K562 (cell line): ENCODE measurements around the gene GNG7. TPM values are rescaled to one million over a fixed set of nuclear protein-coding genes. Genes with fewer than 3 reads are reported as not detected.

Experiments used
- CBX8 ChIP-seq: fragments of 200-600 bp; sonication (generic); IDR thresholded peaks from 2 replicates; pipeline ENCODE4 v1.6.1; 2012; ENCODE audit warnings: borderline replicate concordance, mixed run types, low read depth, mild to moderate bottlenecking, moderate library complexity, mixed read lengths, low read length, control low read depth, inconsistent platforms; ENCODE audit not compliant: poor library complexity, severe bottlenecking; ENCODE audit errors: extremely low read depth
- CHAMP1 ChIP-seq: fragments of 450-650 bp; IDR thresholded peaks from 2 replicates; pipeline ENCODE4 v1.6.1; 2016; ENCODE audit warnings: mild to moderate bottlenecking
- CREBBP ChIP-seq: IDR thresholded peaks from one replicate; pipeline ENCODE4 v1.6.1; 2012; ENCODE audit warnings: low read depth, mild to moderate bottlenecking, control low read depth, inconsistent platforms, low read length
- CTCF ChIP-seq, 3 experiments: IDR thresholded peaks in 2 of 3; conservative IDR thresholded peaks in 1 of 3; 2 replicates each; pipeline ENCODE4 v1.5.1; 2011 to 2012; ENCODE audit warnings: low read length in 3 of 3, mild to moderate bottlenecking in 3 of 3, control low read depth in 2 of 3, improper control_type of control experiment in 1 of 3, inconsistent platforms in 1 of 3, low read depth in 1 of 3, mixed read lengths in 1 of 3, moderate library complexity in 1 of 3; ENCODE audit not compliant: insufficient read depth in 2 of 3
- CXXC5 ChIP-seq: fragments of 250-450 bp; sonication (Bioruptor Pico); IDR thresholded peaks from 2 replicates; pipeline ENCODE4 v1.8.0; 2022; ENCODE audit warnings: inconsistent platforms, mild to moderate bottlenecking, moderate library complexity
- DACH1 ChIP-seq: fragments of 450-650 bp; IDR thresholded peaks from 2 replicates; pipeline ENCODE4 v1.6.1; 2018; ENCODE audit not compliant: partially characterized antibody
- GATA2 ChIP-seq: sonication (generic); formaldehyde crosslinking; IDR thresholded peaks from 2 replicates; pipeline ENCODE4 v1.4.0; 2020; ENCODE audit warnings: mild to moderate bottlenecking, missing genetic modification reagents
- MEIS2 ChIP-seq: fragments of 450-650 bp; IDR thresholded peaks from 2 replicates; pipeline ENCODE4 v1.6.1; 2014; ENCODE audit warnings: mild to moderate bottlenecking; ENCODE audit not compliant: partially characterized antibody
- NBN ChIP-seq: fragments of 450-650 bp; IDR thresholded peaks from 2 replicates; pipeline ENCODE4 v1.6.1; 2016; ENCODE audit warnings: low read depth, mild to moderate bottlenecking
- NCOA1 ChIP-seq: fragments of 450-650 bp; IDR thresholded peaks from 2 replicates; pipeline ENCODE4 v1.6.1; 2016; ENCODE audit warnings: low read depth
- NUFIP1 ChIP-seq: fragments of 450-650 bp; IDR thresholded peaks from 2 replicates; pipeline ENCODE4 v1.6.1; 2018; ENCODE audit not compliant: partially characterized antibody
- RBM14 ChIP-seq: fragments of 200-400 bp; formaldehyde crosslinking; IDR thresholded peaks from 2 replicates; pipeline ENCODE4 v1.6.1; 2018; ENCODE audit warnings: low read depth, mild to moderate bottlenecking, low read length, moderate library complexity, borderline replicate concordance; ENCODE audit not compliant: insufficient read depth
- RBM22 ChIP-seq: fragments of 200-400 bp; formaldehyde crosslinking; IDR thresholded peaks from 2 replicates; pipeline ENCODE4 v1.6.1; 2018; ENCODE audit warnings: low read length, low read depth; ENCODE audit not compliant: poor library complexity, severe bottlenecking
- RCOR1 ChIP-seq, 2 experiments: IDR thresholded peaks; 2 replicates each; pipeline ENCODE4 v1.6.1; 2012; ENCODE audit warnings: low read depth in 2 of 2, low read length in 2 of 2, borderline replicate concordance in 1 of 2, improper control_type of control experiment in 1 of 2
- RNF219 ChIP-seq: fragments of 250-450 bp; sonication (Bioruptor Pico); IDR thresholded peaks from 2 replicates; pipeline ENCODE4 v1.5.0; 2022; ENCODE audit warnings: mild to moderate bottlenecking
- SP1 ChIP-seq: sonication (generic); formaldehyde crosslinking; IDR thresholded peaks from 2 replicates; pipeline ENCODE4 v1.8.1; 2022; ENCODE audit warnings: mild to moderate bottlenecking, missing genetic modification reagents
- STAT5A ChIP-seq: IDR thresholded peaks from 2 replicates; pipeline ENCODE4 v1.6.1; 2012; ENCODE audit warnings: low read length, inconsistent platforms, borderline replicate concordance
- STAT5B ChIP-seq: fragments of 250-450 bp; sonication (Bioruptor Pico); IDR thresholded peaks from 2 replicates; pipeline ENCODE4 v1.8.0; 2021; ENCODE audit warnings: mild to moderate bottlenecking, inconsistent platforms
- TBP ChIP-seq: optimal IDR thresholded peaks from 2 replicates; pipeline ENCODE3; 2011; ENCODE audit warnings: low read depth, low read length, improper control_type of control experiment
- ZNF24 ChIP-seq: fragments of 450-650 bp; IDR thresholded peaks from 2 replicates; pipeline ENCODE4 v1.6.1; 2016
- ZNF408 ChIP-seq: fragments of 250-450 bp; sonication (Bioruptor Pico); IDR thresholded peaks from 2 replicates; pipeline ENCODE4 v1.4.0; 2020; ENCODE audit warnings: low read depth, mild to moderate bottlenecking, moderate library complexity
- ZNF644 ChIP-seq: fragments of 200-800 bp; sonication (Bioruptor generic); IDR thresholded peaks from 2 replicates; pipeline ENCODE4 v1.6.1; 2016; ENCODE audit warnings: low read depth, missing genetic modification characterization, missing compliant biosample characterization
- polyA plus RNA-seq, 8 experiments: library from polyadenylated mRNA; depleted of rRNA in 4 of 8; stranded (reverse) in 5 of 8; unstranded in 3 of 8; fragments of >200 nt; fragmentation: Nextera tagmentation in 2 of 8; fragmentation: Illumina TruSeq in 1 of 8; extraction: Ambion mirVana in 2 of 8; extraction: Trizol in 1 of 8; gene quantifications; 2 replicates each; pipeline versions ENCODE4 v1.2.1 to v1.2.3, GENCODE V29; 2011 to 2014; ENCODE audit warnings: inconsistent platforms in 1 of 8, missing spikeins in 1 of 8
- total RNA-seq, 7 experiments: library from RNA; depleted of rRNA in 6 of 7; stranded (reverse); fragments of >200 nt in 6 of 7; fragmentation: Illumina TruSeq in 2 of 7; extraction: Trizol in 2 of 7; gene quantifications; 2 replicates each; pipeline versions ENCODE4 v1.2.1 to v1.2.3, GENCODE V29; 2011 to 2021; ENCODE audit warnings: low replicate concordance in 1 of 7

The GNG7 gene
- total and polyA plus RNA-seq, 9 of the 15 experiments (the other 6 are each of a cell fraction or from before 2014, with no cell fraction given): 0.01 to 0.20 (median 0.06) TPM; not detected in 1

- TF ChIP-seq SP1 (CRISPR knock-in tag): peak; percentile 75
- no peak for TF ChIP-seq ZNF408 (CRISPR knock-in tag)
- TF ChIP-seq ZNF24: 0 out of 2 replicates have a peak, but pooled peaks have one; percentile 19
- TF ChIP-seq CREBBP: no peak
- peak; percentile 63; the same call in 1 of the 2 replicates for TF ChIP-seq CXXC5
- TF ChIP-seq DACH1: no peak
- no peak for TF ChIP-seq CHAMP1
- TF ChIP-seq CTCF (IDR thresholded peaks at IDR 0.05 in 2 of 3, conservative IDR thresholded peaks at IDR 0.05 in 1 of 3; ENCODE audit: insufficient read depth in 2 of 3, low read depth in 1 of 3, low read length in 3 of 3): peak; percentile 90 to 97 (median 94)
- TF ChIP-seq STAT5A: no peak
- no peak for TF ChIP-seq GATA2 (CRISPR knock-in tag)
- TF ChIP-seq ZNF644 (tag): no peak
- no peak for TF ChIP-seq MEIS2
- no peak for TF ChIP-seq TBP
- peak; percentile 20; the same call in 1 of the 2 replicates for TF ChIP-seq NBN
- TF ChIP-seq NCOA1: no peak
- no peak for TF ChIP-seq RBM22
- TF ChIP-seq RCOR1 (IDR thresholded peaks at IDR 0.05; ENCODE audit: borderline replicate concordance in 1 of 2, low read depth in 2 of 2, low read length in 2 of 2): peak; percentile 18 to 43; a peak in 2 of 4 replicates
- no peak for TF ChIP-seq CBX8
- no peak for TF ChIP-seq RNF219 (CRISPR knock-in tag)
- TF ChIP-seq RBM14: no peak
- TF ChIP-seq STAT5B (CRISPR knock-in tag): no peak
- no peak for TF ChIP-seq NUFIP1
These were observed 228.1 kb downstream of the GNG7 start (continued) for GRCh38 chr19:2474232-2475017.
